NT2/D1 (cell line): ENCODE measurements around the gene DIS3L2.

Experiments
- DNase-seq: peaks from one replicate; pipeline ENCODE4 v3.0.0-alpha.2; 2011; ENCODE audit warnings: low read depth, low spot score
- H3K27me3 ChIP-seq: 2 replicates; pipeline ENCODE4 v1.6.0; 2011; ENCODE audit warnings: mild to moderate bottlenecking; ENCODE audit not compliant: insufficient read length, insufficient read depth
- H3K36me3 ChIP-seq: 2 replicates; pipeline ENCODE4 v1.6.1; 2011; ENCODE audit warnings: mild to moderate bottlenecking, low read length, mixed read lengths; ENCODE audit not compliant: insufficient read depth, insufficient read length
- H3K4me1 ChIP-seq: 2 replicates; pipeline ENCODE4 v1.5.1; 2011; ENCODE audit not compliant: insufficient read depth, insufficient read length
- H3K4me3 ChIP-seq: 2 replicates; pipeline ENCODE4 v1.5.1; 2011; ENCODE audit warnings: low read depth; ENCODE audit not compliant: insufficient read length
- H3K9ac ChIP-seq: 2 replicates; pipeline ENCODE4 v1.6.0; 2011; ENCODE audit warnings: low read depth; ENCODE audit not compliant: insufficient read length
- H3K9me3 ChIP-seq: 2 replicates; pipeline ENCODE4 v1.5.1; 2011; ENCODE audit warnings: mild to moderate bottlenecking, low read length; ENCODE audit not compliant: insufficient read depth
- SUZ12 ChIP-seq: IDR thresholded peaks from 2 replicates; pipeline ENCODE4 v1.6.1; 2011; ENCODE audit not compliant: insufficient read length, insufficient read depth; ENCODE audit errors: extremely low read depth
- YY1 ChIP-seq: IDR thresholded peaks from 2 replicates; pipeline ENCODE4 v1.6.1; 2011; ENCODE audit not compliant: insufficient read length, insufficient read depth
- ZNF274 ChIP-seq: IDR thresholded peaks from 2 replicates; pipeline ENCODE4 v1.6.1; 2011; ENCODE audit warnings: mild to moderate bottlenecking, low read depth, low read length

The DIS3L2 gene

GRCh38 chr2:231968820-231969219 is 7.3 kb downstream of the DIS3L2 start:
- no peaks in the 10 kb centered on the region for H3K27me3 ChIP-seq
- TF ChIP-seq YY1 (no peak), SUZ12 (no peak), ZNF274 (no peak)
- no peak overlapping the region for H3K4me3 ChIP-seq
- no peaks in the 10 kb centered on the region for H3K36me3 ChIP-seq
- no peaks in the 10 kb centered on the region for H3K4me1 ChIP-seq
- peaks cover 11% of the 10 kb centered on the region for H3K9me3 ChIP-seq
- no peak for DNase-seq
- no peak overlapping the region for H3K9ac ChIP-seq

- no peaks in the 10 kb centered on the region for H3K36me3 ChIP-seq
- no peak overlapping the region for H3K4me3 ChIP-seq
- H3K9ac ChIP-seq = no peak overlapping the region
- no peaks in the 10 kb centered on the region for H3K27me3 ChIP-seq
- TF ChIP-seq YY1 (no peak), ZNF274 (no peak), SUZ12 (no peak)
- no peaks in the 10 kb centered on the region for H3K4me1 ChIP-seq
- no peak for DNase-seq
- peaks cover 11% of the 10 kb centered on the region for H3K9me3 ChIP-seq
These were observed 8.9 kb downstream of the DIS3L2 start for GRCh38 chr2:231970461-231970860.

GRCh38 chr2:231975001-231975400 is 13.5 kb downstream of the DIS3L2 start:
- Histone ChIP-seq H3K4me3 (no peak overlapping the region), H3K9me3 (no peaks in the 10 kb centered on the region), H3K36me3 (no peaks in the 10 kb centered on the region), H3K9ac (no peak overlapping the region), H3K27me3 (no peaks in the 10 kb centered on the region), H3K4me1 (no peaks in the 10 kb centered on the region)
- no peak for DNase-seq
- no peak for TF ChIP-seq SUZ12
- TF ChIP-seq ZNF274 = no peak
- TF ChIP-seq YY1 = no peak

GRCh38 chr2:231977430-231977829 is 15.9 kb downstream of the DIS3L2 start:
- DNase-seq = no peak
- TF ChIP-seq YY1 (no peak), SUZ12 (no peak), ZNF274 (no peak)
- no peak overlapping the region for H3K9ac ChIP-seq
- H3K36me3 ChIP-seq = no peaks in the 10 kb centered on the region
- H3K4me3 ChIP-seq = no peak overlapping the region
- no peaks in the 10 kb centered on the region for H3K27me3 ChIP-seq
- H3K4me1 ChIP-seq = no peaks in the 10 kb centered on the region
- H3K9me3 ChIP-seq = no peaks in the 10 kb centered on the region

- H3K4me3 ChIP-seq = no peak overlapping the region
- no peaks in the 10 kb centered on the region for H3K27me3 ChIP-seq
- no peak overlapping the region for H3K9ac ChIP-seq
- no peaks in the 10 kb centered on the region for H3K4me1 ChIP-seq
- H3K36me3 ChIP-seq = no peaks in the 10 kb centered on the region
- H3K9me3 ChIP-seq = no peaks in the 10 kb centered on the region
- DNase-seq = no peak
- TF ChIP-seq SUZ12 = no peak
- no peak for TF ChIP-seq YY1
- TF ChIP-seq ZNF274 = no peak
These were observed 23.5 kb downstream of the DIS3L2 start for GRCh38 chr2:231984992-231985391.

- no peaks in the 10 kb centered on the region for H3K4me1 ChIP-seq
- no peaks in the 10 kb centered on the region for H3K9me3 ChIP-seq
- no peak overlapping the region for H3K9ac ChIP-seq
- H3K36me3 ChIP-seq = no peaks in the 10 kb centered on the region
- no peak for DNase-seq
- H3K4me3 ChIP-seq = no peak overlapping the region
- TF ChIP-seq YY1 = no peak
- no peak for TF ChIP-seq SUZ12
- no peak for TF ChIP-seq ZNF274
- H3K27me3 ChIP-seq = no peaks in the 10 kb centered on the region
These were observed 24.3 kb downstream of the DIS3L2 start for GRCh38 chr2:231985823-231986261.

- Histone ChIP-seq H3K9ac (no peak overlapping the region), H3K27me3 (no peaks in the 10 kb centered on the region), H3K4me1 (no peaks in the 10 kb centered on the region), H3K4me3 (no peak overlapping the region), H3K9me3 (no peaks in the 10 kb centered on the region), H3K36me3 (no peaks in the 10 kb centered on the region)
- TF ChIP-seq YY1 = no peak
- TF ChIP-seq ZNF274 = no peak
- TF ChIP-seq SUZ12 = no peak
- DNase-seq = no peak
These were observed 25.7 kb downstream of the DIS3L2 start for GRCh38 chr2:231987124-231987727.
